Measurements from ENCODE around the gene NT5DC4. TPM values are rescaled to one million over a fixed set of nuclear protein-coding genes. Genes with fewer than 3 reads are reported as not detected.

Gene NT5DC4
- total RNA-seq, 1 donor from 2014 or later = not detected

DNA sequence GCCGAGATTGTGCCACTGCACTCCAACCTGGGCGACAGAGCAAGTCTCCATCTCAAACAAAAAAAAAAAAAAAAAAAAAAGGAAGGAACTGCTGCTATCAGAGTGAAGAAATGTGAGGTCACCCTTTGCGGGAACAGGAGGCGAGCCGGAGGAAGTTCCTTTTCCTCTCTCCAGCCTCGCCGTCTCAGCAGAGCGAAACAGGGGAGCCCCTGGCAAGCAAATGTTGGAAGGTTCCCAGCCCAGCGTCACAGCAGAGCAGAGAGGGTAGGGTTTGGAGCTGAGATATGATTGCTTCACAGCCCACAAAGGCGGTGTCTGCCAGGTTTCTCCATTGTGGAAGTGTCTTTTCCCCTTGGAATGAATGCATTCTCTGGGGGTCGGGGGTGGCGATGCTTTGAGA is 46.6 kb upstream of the NT5DC4 start:
- no peaks in the 10 kb centered on the region for H3K79me2 ChIP-seq (ENCODE audit: insufficient read depth, low read length)
- no peaks in the 10 kb centered on the region for H3K36me3 ChIP-seq (ENCODE audit: insufficient read depth, low read length)
- H3K4me1 Mint-ChIP-seq (ENCODE audit: low read depth, unreplicated experiment) = no peaks in the 10 kb centered on the region
- no peak for TF ChIP-seq EZH2 (IDR thresholded peaks at IDR 0.05; ENCODE audit: insufficient read depth, low read length)
- TF ChIP-seq, protein P1, sequence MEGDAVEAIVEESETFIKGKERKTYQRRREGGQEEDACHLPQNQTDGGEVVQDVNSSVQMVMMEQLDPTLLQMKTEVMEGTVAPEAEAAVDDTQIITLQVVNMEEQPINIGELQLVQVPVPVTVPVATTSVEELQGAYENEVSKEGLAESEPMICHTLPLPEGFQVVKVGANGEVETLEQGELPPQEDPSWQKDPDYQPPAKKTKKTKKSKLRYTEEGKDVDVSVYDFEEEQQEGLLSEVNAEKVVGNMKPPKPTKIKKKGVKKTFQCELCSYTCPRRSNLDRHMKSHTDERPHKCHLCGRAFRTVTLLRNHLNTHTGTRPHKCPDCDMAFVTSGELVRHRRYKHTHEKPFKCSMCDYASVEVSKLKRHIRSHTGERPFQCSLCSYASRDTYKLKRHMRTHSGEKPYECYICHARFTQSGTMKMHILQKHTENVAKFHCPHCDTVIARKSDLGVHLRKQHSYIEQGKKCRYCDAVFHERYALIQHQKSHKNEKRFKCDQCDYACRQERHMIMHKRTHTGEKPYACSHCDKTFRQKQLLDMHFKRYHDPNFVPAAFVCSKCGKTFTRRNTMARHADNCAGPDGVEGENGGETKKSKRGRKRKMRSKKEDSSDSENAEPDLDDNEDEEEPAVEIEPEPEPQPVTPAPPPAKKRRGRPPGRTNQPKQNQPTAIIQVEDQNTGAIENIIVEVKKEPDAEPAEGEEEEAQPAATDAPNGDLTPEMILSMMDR (IDR thresholded peaks at IDR 0.05; ENCODE audit: insufficient read depth, low read depth, low read length) = no peak
- H3K4me1 ChIP-seq (ENCODE audit: insufficient read depth, low read length) = no peaks in the 10 kb centered on the region
- H3K4me3 Mint-ChIP-seq (ENCODE audit: unreplicated experiment) = no peak overlapping the region
- no peak overlapping the region for H3K4me2 ChIP-seq (ENCODE audit: low read length)
- H3K9me3 ChIP-seq (ENCODE audit: insufficient read depth, low read depth, low read length) = no peaks in the 10 kb centered on the region
- no peaks in the 10 kb centered on the region for H3K36me3 Mint-ChIP-seq (ENCODE audit: low read depth, unreplicated experiment)
- H3K27ac Mint-ChIP-seq (ENCODE audit: unreplicated experiment) = no peak overlapping the region
- no peak for FAIRE-seq
- H3K4me3 ChIP-seq (ENCODE audit: insufficient read depth, low read depth, low read length) = no peak overlapping the region
- no peaks in the 10 kb centered on the region for H4K20me1 ChIP-seq (ENCODE audit: insufficient read depth, low read length)
- H3K27me3 Mint-ChIP-seq (ENCODE audit: low read depth, unreplicated experiment) = peaks cover 3% of the 10 kb centered on the region
- H2AFZ ChIP-seq (ENCODE audit: low read depth, low read length) = no peak overlapping the region
- no peak overlapping the region for H3K27ac ChIP-seq (ENCODE audit: low read depth, low read length)
- DNase-seq (ENCODE audit: low read depth) = no peak
- H3K27me3 ChIP-seq (ENCODE audit: insufficient read depth, low read length) = no peaks in the 10 kb centered on the region
- no peaks in the 10 kb centered on the region for H3K9me3 Mint-ChIP-seq (ENCODE audit: unreplicated experiment)
- no peak overlapping the region for H3K9ac ChIP-seq (ENCODE audit: low read length)

DNA sequence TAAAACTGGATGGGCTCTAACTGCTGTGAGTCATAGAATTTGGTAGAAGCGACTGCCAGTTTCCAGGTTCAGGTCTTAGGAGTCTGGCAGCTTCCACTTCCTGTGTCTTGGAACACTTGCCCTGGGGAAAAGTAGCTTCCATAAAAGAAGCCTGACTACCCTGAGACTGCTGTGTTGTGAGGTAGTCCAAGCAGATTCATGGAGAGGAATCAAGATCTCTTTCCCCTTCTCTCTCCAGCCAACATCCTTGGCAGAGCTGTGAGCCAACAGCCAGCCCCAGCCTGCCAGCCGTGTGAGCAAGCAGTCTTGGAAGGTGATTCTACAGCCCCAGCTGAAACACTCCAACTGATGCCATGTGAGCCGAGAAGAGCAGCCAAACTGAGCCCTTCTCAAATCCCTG is 41.3 kb upstream of the NT5DC4 start:
- Histone ChIP-seq H3K4me3 (ENCODE audit: insufficient read depth, low read depth, low read length) (no peak overlapping the region), H3K27me3 (ENCODE audit: insufficient read depth, low read length) (no peaks in the 10 kb centered on the region), H3K36me3 (ENCODE audit: insufficient read depth, low read length) (no peaks in the 10 kb centered on the region), H3K27ac (ENCODE audit: low read depth, low read length) (no peak overlapping the region), H2AFZ (ENCODE audit: low read depth, low read length) (no peak overlapping the region), H3K4me1 (ENCODE audit: insufficient read depth, low read length) (no peaks in the 10 kb centered on the region), H3K9me3 (ENCODE audit: insufficient read depth, low read depth, low read length) (no peaks in the 10 kb centered on the region), H3K4me2 (ENCODE audit: low read length) (no peak overlapping the region), H4K20me1 (ENCODE audit: insufficient read depth, low read length) (no peaks in the 10 kb centered on the region), H3K9ac (ENCODE audit: low read length) (no peak overlapping the region), H3K79me2 (ENCODE audit: insufficient read depth, low read length) (no peaks in the 10 kb centered on the region)
- no peaks in the 10 kb centered on the region for H3K4me1 Mint-ChIP-seq (ENCODE audit: low read depth, unreplicated experiment)
- no peaks in the 10 kb centered on the region for H3K9me3 Mint-ChIP-seq (ENCODE audit: unreplicated experiment)
- no peak overlapping the region for H3K4me3 Mint-ChIP-seq (ENCODE audit: unreplicated experiment)
- no peaks in the 10 kb centered on the region for H3K36me3 Mint-ChIP-seq (ENCODE audit: low read depth, unreplicated experiment)
- FAIRE-seq (no peak), DNase-seq (ENCODE audit: low read depth) (peak; percentile 18)
- TF ChIP-seq EZH2 (IDR thresholded peaks at IDR 0.05; ENCODE audit: insufficient read depth, low read length) = no peak
- TF ChIP-seq, protein P1 (IDR thresholded peaks at IDR 0.05; ENCODE audit: insufficient read depth, low read depth, low read length) = no peak
- no peak overlapping the region for H3K27ac Mint-ChIP-seq (ENCODE audit: unreplicated experiment)
- peaks cover 21% of the 10 kb centered on the region for H3K27me3 Mint-ChIP-seq (ENCODE audit: low read depth, unreplicated experiment)

DNA sequence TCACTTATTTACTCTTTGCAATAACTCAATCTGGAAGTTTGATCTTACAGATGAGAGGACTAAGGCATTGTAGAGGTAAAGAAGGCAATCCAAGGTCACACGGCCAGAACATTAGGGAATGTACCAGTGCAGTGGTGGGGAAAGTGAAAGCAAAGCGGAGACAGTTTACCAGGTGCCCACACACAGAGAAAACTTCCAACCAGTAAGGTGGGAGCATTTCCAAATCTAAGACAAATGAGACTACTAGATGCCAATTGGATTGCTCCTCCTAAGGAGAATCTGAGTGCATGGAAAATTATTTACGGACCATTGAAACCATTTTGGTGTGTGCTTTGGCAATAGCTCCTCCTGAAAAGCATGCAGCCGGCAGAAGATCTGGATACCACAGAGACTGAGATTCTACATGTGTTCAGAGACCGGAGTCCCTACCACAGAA is 40.1 kb upstream of the NT5DC4 start:
- no peaks in the 10 kb centered on the region for H3K36me3 Mint-ChIP-seq (ENCODE audit: low read depth, unreplicated experiment)
- H3K9ac ChIP-seq (ENCODE audit: low read length) = no peak overlapping the region
- H3K27ac Mint-ChIP-seq (ENCODE audit: unreplicated experiment) = no peak overlapping the region
- H3K4me3 Mint-ChIP-seq (ENCODE audit: unreplicated experiment) = no peak overlapping the region
- no peak overlapping the region for H2AFZ ChIP-seq (ENCODE audit: low read depth, low read length)
- H3K4me3 ChIP-seq (ENCODE audit: insufficient read depth, low read depth, low read length) = no peak overlapping the region
- H3K4me2 ChIP-seq (ENCODE audit: low read length) = peak overlapping the region; percentile 7
- no peaks in the 10 kb centered on the region for H3K79me2 ChIP-seq (ENCODE audit: insufficient read depth, low read length)
- peaks cover 17% of the 10 kb centered on the region for H3K27me3 Mint-ChIP-seq (ENCODE audit: low read depth, unreplicated experiment)
- no peak for FAIRE-seq
- no peaks in the 10 kb centered on the region for H3K9me3 Mint-ChIP-seq (ENCODE audit: unreplicated experiment)
- H4K20me1 ChIP-seq (ENCODE audit: insufficient read depth, low read length) = no peaks in the 10 kb centered on the region
- no peak overlapping the region for H3K27ac ChIP-seq (ENCODE audit: low read depth, low read length)
- TF ChIP-seq, protein P1 (IDR thresholded peaks at IDR 0.05; ENCODE audit: insufficient read depth, low read depth, low read length) = no peak
- no peak for TF ChIP-seq EZH2 (IDR thresholded peaks at IDR 0.05; ENCODE audit: insufficient read depth, low read length)
- H3K9me3 ChIP-seq (ENCODE audit: insufficient read depth, low read depth, low read length) = no peaks in the 10 kb centered on the region
- no peaks in the 10 kb centered on the region for H3K4me1 ChIP-seq (ENCODE audit: insufficient read depth, low read length)
- no peaks in the 10 kb centered on the region for H3K36me3 ChIP-seq (ENCODE audit: insufficient read depth, low read length)
- peak; percentile 62 for DNase-seq (ENCODE audit: low read depth)
- no peaks in the 10 kb centered on the region for H3K27me3 ChIP-seq (ENCODE audit: insufficient read depth, low read length)
- H3K4me1 Mint-ChIP-seq (ENCODE audit: low read depth, unreplicated experiment) = no peaks in the 10 kb centered on the region

Data from astrocyte (in vitro differentiated cells and primary cell).